ENCODE results near the gene DCAF5.

Gene DCAF5

DNA sequence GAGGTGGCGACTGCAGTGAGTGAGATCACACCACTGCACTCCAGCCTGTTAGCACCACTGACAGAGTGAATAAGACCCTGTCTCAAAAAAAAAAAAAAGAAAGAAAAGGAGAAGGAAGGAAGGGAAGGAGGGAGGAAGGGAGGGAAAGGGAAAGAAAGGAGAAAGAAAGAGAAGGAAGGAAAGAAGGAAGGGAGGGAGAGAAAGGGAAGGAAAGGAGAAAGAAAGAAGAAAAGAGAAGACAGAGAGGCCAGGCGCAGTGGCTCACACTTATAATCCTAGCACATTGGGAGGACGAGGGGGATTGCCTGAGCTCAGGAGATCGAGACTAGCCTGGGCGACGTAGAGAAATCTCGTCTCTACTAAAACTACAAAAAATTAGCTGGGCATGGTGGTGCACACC lies 13.2 kb downstream of the DCAF5 start:
- DNase-seq (ENCODE audit: low spot score): no peak

DNA sequence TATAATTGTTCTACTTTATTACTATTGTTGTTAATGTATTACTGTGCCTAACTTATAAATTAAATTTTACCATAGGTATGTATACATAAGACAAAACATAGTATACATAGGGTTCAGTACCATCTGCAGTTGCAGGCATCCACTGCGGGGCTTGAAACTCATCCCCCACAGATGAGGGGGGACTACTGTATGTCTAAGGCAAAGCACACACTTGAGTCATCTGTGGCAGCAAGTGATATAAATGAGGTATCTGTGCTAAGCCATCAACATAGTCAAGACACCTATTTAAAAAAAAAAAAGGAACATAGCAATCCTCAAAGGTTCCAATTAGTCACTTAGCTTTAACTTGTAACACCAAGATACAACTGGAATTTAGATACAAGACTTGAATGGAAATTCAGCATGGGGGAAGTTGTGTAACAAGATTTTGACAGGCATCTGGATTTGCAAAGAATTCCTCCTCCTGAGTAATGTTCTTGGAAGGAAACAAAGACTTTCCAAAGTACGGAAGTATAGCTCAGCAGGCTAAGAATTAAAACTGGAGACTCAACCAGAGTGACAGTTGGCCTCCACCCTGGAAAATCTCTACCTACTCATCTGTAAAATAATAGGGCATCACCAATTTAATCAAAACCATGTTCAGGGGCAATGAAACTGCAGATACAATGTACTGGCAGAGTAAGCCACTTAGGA lies 14.9 kb downstream of the DCAF5 start:
- DNase-seq (ENCODE audit: low spot score): no peak

DNA sequence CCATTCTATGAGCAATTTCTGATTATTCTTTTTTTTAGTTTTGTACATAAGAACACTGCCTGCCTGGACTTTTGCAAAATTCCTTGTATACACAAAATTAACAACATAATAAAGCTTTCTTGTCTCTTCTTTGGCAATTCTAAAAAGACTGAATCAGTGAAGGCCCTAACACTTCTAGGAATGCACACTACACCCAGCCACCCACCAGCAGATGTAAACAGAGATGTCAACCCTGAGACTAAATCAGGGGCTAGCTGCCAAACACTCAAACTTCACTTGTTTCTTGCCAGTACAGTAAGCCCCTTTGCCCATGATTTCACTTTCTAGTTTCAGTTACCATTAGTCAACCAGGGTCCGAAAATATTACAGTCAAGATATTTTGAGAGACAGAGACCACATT lies 15.5 kb downstream of the DCAF5 start:
- no peak for DNase-seq (ENCODE audit: low spot score)

DNA sequence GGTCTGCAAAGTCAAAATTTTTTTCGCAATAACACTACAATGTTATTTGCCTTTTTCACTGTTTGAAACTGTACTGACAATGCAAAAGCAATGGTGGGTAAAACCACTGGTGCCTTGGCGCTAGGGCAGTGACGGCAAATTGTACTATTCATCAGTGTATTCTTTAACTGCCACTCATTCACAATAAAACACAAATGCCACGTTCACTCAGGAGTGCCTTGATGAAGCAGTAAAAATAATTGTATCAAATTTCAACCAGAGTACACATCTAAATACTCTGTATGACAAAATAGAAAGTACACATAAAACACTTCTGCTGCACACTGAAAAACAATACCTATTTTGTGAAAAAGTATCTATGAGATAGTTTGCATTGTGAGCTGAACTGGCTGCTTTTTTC lies 17.8 kb downstream of the DCAF5 start:
- DNase-seq (ENCODE audit: low spot score): no peak

DNA sequence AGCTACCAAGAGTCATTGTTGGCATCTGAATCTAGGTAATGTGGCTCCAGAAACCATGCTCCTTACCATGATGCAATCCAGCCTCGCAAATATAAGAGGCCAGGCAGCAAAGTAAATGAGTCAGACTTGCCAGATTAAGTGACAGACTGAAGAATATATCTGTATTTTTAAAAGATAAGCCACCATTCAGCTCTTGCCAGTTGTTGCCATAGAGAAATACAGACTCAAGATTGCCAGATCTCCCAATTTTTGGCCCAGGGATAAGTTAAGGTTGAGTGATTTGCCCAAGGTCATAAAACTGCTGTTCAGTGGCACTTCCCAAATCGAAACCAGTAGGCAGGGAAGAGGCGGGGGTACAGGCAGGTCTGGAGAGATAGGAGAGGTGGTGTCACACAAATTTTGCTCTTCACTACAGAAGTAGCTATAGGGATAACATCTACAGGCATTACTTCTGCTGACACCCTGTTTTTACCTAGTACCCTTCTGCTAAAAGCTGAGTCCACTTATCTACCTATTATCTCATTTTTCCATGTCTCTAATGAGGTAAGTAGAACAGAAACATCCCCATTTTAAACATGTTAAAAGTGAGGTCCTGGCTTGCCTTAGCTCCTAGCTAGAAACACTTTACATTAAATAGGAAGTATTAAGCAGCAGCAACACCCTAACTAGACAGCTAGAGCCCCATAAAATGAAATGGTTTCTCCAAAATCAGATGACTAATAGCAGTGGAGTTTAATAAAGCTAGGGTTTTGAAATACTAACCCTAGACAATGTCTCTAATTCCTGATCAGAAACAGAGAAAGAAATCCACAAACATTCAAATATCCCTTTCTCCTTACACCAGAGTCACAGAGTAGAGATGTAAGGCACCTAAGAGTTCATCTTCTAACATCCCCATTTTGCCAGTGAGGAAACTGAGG lies 19.5 kb downstream of the DCAF5 start:
- no peak for DNase-seq (ENCODE audit: low spot score)

DNA sequence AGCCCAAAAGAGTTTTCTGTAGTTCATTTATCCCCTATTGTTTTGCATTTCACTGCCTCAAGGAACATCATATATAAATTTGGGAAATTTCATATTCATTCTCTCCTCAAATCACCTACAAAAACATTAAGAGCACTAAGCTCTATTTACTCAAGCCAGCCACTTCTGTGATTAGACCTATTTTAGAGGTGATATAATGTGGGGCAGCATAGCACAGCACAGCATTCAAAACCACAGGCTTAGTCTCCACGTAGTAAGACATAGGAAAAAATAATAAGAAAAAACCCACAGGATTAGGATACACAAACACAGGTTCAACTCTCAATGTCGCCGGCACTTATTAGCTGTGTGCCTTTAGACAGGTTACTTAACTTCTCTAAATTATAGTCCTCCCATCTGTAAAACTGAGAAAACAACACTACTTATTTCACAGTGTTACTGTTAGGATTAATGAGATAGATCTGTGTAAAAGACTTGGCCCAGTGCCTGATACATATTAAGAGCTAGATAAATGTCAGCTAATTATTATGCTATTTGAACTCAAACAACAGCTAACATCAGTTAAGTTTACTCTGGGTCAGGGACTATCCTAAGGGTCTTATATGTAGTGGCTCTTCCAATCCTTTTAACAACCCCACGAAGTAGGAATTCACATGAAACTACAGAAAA lies 20.3 kb downstream of the DCAF5 start:
- DNase-seq (ENCODE audit: low spot score): no peak

DNA sequence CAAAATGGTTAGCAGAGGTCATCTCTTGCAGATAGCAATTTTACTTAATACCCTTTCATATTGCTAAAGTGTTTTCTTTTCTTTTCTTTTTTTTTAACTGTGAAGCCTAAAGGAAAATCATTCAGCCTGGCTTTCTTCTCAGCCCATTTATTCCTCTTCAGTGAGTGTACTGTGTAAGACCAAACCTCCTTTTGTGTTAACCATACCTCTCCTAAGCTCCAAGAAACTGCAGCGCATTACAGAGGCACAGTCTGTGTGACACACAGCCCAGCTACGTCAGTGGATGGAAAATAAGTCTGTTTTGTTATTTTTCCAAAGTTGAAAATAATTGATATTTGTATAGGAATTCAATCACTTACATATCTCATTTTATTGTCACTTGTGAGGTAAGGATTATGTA lies 21.7 kb downstream of the DCAF5 start:
- DNase-seq (ENCODE audit: low spot score): no peak

DNA sequence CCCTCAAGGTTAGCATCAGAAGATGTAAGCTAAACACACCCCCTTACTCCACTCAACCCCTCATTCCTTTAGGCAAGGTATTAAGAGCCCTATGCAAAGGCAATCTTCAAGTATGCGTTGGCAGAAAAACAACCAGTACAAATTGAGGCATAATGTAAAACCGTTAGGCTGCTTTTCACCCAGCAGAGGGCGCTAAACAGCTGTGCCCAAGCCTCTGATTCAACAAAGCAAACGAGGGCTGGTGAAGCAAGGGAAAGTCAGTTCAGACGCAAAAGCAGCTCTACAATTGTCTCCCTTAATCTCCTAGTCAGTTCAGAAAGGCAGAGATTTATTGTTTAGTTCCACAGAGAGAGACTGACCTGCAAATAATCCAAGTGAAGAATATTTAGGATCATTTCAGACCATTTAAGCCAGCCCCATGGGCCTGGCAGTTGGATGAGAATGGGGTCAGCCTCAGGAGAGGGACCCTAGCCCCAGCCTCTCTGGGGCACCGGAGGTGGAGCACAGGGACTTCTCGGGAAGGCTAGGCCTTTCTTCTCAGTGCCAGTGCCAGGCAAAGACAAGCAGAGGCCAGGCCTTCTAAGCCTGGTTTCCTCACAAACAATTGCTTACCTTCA lies 23.5 kb downstream of the DCAF5 start:
- peak; percentile 91 for DNase-seq (ENCODE audit: low spot score)

DNA sequence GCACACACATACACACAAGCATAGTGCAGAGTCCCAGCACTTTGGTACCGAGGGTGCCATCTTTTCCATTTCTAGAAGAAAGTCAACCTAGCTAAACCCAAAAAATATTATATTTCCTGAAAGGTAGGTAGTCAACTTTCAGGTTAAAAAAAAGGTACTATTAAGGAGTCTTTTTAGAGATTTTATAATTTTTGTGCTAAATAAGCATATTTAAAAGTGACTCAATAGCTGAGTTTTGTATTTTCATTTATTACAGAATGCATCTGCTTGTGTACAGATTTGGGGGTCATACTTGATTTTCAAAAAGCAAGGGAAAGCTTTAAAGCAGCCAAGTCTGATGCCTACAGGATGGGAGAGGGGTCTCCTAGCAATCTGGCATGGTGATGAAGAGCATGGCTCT lies 34.6 kb downstream of the DCAF5 start:
- DNase-seq (ENCODE audit: low spot score): no peak

DNA sequence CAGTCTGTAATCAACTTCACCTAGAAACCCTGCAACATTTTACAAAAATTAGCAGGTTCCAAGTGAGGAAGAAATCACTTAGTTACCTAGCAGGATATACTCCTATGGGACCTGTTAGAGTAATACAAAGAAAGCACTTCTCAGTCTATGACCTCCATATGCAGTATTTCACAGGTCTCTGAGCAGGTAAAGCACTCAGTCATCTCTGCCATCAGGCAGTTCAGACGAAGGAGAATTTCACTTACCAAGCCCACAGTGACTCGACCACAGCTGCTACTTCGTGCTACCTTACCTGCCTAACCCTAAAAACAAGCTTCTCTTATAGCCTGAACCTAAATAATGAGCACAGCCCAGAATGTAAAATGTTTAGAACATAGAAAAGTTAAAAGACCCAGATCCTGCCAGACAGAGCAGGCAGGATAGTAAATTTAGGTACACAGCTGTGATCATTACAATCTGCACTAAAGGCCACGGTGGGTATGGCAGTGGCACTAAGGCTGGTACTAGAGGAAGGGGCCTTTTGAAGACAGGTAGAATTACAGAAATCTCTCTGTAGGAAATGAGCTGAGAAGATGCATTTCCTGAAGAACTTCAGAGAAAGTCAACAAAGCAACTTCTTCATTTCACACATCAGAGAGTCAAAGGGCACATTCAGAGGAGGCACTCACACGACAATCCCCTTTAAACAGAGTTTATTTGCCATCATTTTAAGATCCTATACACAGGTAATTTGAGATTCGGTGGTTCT lies 35.7 kb downstream of the DCAF5 start:
- DNase-seq (ENCODE audit: low spot score): no peak

DNA sequence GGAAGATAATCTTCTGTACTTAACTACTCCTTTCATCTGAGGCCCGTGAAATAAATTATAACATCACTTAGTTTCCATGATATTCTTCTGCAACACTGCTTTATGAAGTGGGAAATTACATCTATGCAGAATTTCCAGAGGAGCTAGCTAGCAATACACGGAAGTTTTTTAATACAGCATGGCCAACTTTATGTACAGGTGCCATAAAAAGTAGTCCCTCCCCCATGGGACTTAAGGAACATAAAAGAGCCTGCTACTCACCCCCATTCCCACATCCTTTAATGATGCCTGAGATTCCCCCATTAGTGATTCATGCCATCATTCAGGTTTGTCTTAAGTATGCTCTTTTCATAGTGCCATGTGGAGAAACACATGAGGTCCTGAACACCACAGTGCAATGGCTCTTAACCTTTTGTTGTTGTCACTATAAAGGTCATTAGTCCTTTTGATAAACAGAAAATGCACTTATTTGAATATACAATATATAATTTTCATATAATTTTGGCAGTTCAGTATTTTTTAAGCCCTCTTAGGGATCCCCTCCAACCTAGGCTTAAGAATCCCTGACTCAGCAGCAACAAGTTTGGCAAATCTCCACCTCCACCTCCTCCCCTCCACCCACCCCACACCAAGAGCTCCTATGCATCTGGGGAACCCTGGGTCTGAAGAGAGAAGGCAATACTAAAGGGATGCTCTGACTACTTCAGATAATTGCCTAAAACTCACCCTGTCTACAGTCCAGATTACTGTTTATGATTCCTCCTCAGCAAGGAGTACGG lies 37.3 kb downstream of the DCAF5 start:
- DNase-seq (ENCODE audit: low spot score): no peak

DNA sequence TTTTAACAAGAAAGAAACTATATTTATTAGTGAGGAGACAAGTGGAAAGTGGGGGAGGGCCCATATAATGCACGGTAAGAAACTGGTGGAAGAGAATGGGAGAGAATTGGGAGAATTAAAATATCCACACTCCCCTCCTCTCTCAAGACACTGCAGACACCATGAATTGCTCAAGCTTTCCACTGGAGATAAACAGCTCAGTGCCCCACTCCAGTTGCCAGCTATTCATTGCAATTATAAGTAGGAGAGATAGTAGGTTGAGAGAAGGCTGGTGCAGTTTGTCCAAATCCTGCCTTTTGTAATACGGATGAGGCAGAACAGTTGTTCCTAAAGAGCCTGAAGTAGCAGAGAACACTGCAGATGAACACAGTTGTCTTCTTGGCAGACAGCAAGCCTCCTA lies 38.2 kb downstream of the DCAF5 start:
- DNase-seq (ENCODE audit: low spot score): no peak

DNA sequence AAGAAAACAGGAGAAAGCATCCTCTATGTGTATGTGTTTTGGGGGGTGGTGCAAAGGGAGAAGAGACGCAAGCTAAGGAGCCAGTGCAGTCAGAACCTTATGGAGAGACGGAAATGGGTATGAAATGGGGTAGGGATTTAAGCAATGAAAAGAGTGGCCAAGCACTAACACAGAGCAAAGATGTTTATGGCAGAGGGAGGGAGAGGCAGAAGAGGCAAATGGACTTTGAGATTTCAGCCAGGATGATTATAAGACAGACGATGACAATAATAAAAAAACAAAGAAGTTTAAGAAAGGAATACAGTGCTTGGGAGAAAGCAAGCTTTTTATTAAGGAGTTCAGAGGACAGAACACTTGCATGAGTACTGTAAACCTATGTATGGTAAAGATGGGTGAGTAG lies 44.6 kb downstream of the DCAF5 start:
- DNase-seq (ENCODE audit: low spot score): no peak

DNA sequence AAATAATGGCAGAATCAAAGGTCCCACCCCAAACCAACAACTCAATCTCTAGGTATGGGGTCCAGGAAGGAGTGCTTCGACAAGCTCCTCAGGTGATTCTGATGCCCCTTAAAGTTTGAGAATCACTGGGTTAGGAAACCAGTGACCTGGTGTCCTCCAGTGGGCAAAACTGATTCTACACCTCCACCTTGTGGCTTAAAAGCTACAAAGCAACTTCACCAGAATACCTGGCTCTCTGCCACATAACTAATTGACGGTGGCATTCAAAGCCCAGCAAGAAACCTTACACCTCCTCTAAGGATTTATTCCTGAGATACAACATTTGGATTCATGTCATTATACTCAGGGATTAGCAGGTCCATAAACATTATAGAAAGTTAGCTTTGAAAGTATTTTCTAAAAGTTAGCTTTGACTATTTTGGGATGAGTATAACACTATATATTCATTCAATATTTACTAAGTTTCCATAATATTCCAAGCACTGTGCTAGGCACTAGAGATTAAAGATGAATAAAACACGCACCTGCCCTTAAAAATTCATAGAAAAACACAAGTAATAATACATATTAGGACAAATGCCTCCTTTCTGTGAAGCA lies 45.4 kb downstream of the DCAF5 start:
- DNase-seq (ENCODE audit: low spot score): peak; percentile 78

DNA sequence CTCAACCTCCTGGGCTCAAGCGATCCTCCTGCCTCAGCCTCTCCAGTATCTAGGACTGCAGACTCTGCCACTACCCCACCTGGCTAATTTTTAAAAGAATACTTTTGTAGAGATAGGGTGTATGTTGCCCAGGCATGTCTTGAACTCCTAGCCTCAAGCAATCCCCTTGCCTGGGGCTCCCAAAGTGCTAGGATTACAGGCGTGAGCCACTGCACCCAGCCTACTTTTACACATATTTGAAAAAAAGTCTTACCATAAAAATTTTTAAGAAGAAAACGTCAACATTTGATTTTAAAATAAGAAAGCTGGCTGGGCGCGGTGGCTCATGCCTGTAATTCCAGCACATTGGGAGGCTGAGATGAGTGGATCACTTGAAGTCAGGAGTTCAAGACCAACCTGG lies 46.5 kb downstream of the DCAF5 start:
- DNase-seq (ENCODE audit: low spot score): no peak

DNA sequence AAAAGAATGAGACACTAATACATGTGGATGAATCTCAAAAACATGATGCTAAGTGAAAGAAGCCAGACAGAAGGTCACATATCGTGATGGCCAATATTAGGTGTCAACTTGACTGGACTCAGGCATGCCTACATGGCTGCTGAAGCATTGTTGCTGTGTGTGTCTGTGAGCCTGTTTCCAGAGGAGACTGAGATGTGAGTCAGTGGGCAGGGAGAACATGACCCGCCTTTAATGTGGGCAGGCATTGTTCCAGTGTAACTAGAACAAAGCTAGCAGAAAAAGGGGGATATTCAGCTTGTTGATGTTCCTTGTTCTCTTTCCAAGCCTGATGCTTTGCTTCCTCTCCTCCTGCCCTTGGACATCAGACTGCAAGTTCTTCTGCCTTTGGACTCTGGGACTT lies 47.6 kb downstream of the DCAF5 start:
- DNase-seq (ENCODE audit: low spot score): no peak

DNA sequence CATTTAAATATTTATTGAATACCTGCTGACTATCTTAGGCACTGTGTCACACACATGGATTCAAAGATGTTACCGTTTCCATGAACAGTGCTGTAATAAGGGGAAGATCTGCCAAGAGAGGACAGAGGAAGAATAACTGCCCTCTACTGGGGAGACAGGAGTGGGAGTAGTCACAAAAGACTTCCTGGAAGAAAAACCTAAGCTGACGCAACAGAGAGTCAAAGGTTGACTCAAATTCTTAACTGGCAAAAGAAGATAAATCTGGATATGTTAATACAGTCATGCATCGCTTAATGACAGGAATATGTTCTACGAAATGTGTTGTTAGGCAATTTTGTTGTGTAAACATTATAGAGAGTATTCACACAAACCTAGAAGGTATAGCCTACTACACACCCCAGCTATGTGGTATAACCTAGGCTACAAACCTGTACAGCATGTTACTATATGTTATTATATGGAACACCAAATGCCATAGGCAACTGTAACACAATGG lies 51.5 kb downstream of the DCAF5 start:
- peak; percentile 45 for DNase-seq (ENCODE audit: low spot score)

DNA sequence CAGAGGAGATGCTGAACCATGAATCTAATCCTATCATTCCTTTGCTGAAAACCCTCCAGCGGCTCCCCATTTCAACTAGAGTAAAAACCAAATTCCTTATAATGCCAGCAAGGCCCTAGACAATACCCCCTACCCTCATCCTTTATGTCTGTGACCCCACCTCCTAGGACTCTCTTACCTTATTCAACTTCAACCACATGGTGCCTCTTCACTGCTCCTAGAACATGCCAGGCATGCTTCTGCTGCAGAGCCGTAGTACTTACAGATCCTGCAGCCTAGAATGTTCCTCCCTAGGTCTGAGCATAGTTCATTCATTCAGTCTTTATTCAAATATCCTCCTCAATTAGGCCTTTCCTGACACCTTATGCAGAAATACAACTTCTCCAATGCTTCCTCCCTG lies 54.9 kb downstream of the DCAF5 start:
- no peak for DNase-seq (ENCODE audit: low spot score)

DNA sequence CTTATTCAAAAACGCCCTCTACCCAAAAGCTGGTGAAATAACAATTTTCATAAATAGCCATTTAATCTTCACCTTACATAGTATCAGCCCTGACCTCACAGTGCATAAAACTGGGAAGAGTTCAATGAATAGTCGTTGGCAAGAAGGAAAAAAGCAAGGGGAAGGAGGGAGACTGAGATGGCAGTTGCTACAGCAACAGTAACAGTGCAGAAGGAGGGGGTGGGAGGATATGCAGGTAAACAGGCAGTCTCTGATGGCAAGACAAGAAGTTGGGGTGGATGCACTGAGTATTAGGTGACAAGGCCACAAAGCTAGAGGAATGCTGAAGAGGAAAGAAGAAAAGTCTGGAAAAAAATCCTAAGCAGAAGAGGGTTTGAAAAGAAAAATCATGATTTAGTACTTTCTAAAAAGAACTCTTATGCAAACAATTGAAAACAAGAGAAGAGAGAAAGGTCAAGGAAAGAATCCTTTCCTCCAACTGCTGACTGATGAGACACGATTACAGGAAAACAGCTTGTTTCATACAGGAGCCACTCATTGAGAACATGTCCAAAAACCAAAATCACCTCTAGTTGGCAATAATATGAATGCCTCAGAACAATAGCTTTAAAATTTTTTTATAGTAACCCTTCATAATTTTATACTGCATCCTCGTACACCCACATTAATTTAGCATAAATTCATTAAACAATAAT lies 56.0 kb downstream of the DCAF5 start:
- DNase-seq (ENCODE audit: low spot score): no peak

DNA sequence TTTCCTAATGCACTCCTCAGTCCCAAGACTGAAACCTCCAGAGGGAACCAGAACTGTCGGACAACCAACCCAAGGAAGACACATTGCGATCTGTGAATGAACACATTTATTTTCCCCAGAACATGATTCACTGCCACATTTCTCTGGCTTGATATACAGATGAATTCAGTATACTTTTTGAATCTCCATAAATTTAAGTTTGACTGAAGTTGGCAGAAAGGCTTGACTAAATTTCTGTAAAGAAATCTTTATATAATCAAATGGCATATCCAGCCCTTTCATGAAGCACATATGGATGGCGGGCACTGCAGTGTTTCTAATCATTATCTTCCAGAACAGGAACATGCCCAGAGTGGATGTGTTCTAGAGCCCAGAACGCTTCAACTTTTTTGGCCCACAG lies 56.7 kb downstream of the DCAF5 start:
- no peak for DNase-seq (ENCODE audit: low spot score)
